ENCODE data around the gene FBLN1.

- no peak for TF ChIP-seq CTCF (IDR thresholded peaks at IDR 0.05)
- no peak for TF ChIP-seq ZFX (IDR thresholded peaks at IDR 0.05; ENCODE audit: borderline replicate concordance)
These were observed 109.8 kb downstream of the FBLN1 start for GRCh38 chr22:45612451-45612901.
